GM18873 (cell line): ENCODE results near the gene MB.

Experiments used
- ATAC-seq: cut with Tn5 transposase; IDR thresholded peaks from one replicate; pipeline ENCODE4 v1.9.1; 2021; ENCODE audit warnings: mild to moderate bottlenecking, moderate library complexity, moderate number of reproducible peaks; ENCODE audit not compliant: unreplicated experiment, low FRiP score

Gene MB

GRCh38 chr22:35619336-35620094 is 2.4 kb upstream of the MB start:
- no peak for ATAC-seq

DNA sequence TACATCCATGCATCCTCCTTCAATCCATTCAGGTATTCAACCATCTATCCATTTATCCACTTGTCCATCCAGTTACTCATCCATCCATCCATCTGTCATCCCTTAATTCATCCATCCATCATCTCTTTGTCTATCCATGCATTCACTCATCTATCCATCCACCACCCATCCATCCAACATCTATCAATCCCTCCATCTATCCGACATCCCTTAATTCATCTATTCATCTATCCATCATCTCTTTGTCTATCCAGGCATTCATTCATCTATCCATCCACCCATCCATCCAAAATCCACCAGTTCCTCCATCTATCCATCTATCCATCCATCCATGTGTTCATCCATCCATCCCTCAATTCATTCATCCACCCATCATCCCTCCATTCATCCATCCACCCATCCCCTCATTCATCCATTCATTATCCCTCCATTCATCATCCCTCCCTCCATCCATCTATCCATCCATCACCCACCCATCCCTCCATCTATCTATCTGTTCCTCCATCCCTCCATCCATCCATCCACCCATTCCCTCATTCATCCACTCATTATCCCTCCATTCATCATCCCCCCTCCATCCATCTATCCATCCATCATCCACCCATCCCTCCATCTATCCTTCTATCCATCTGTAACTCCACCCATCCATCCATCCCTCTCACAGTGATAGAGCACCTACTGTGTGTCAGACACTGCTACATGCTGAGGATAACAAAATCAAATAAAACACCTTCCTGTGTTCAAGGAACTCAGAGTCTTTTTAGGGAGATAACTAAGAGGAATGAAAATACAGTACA is 1.5 kb upstream of the MB start:
- no peak for ATAC-seq

DNA sequence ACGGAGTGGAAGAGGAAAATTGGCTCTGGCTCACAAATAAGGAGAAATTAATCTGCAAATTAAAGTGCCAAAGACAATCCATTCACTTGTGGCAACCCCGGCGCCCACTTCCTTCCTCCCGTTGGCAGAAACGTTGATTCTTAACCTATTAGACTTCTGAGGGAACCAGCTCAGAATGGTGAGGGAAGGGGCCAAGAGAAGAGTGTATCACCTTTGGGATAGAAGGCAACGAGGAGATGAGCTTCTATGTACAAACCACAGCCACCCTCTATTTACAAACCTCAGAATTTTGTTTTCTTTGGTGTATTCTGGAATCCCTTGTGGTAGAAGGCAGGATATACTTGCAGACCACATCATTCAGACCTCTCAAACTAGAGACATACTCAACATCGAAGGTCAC is 1.1 kb downstream of the MB start:
- no peak for ATAC-seq

- ATAC-seq, result no peak
Observed at GRCh38 chr22:35615156-35615555, 2.0 kb downstream of the MB start.

- no peak for ATAC-seq
Observed at GRCh38 chr22:35614404-35614803, 2.7 kb downstream of the MB start.

GRCh38 chr22:35612903-35613302 is 4.2 kb downstream of the MB start:
- no peak for ATAC-seq

- ATAC-seq, result no peak
Observed at GRCh38 chr22:35611891-35612576, 5.1 kb downstream of the MB start.

DNA sequence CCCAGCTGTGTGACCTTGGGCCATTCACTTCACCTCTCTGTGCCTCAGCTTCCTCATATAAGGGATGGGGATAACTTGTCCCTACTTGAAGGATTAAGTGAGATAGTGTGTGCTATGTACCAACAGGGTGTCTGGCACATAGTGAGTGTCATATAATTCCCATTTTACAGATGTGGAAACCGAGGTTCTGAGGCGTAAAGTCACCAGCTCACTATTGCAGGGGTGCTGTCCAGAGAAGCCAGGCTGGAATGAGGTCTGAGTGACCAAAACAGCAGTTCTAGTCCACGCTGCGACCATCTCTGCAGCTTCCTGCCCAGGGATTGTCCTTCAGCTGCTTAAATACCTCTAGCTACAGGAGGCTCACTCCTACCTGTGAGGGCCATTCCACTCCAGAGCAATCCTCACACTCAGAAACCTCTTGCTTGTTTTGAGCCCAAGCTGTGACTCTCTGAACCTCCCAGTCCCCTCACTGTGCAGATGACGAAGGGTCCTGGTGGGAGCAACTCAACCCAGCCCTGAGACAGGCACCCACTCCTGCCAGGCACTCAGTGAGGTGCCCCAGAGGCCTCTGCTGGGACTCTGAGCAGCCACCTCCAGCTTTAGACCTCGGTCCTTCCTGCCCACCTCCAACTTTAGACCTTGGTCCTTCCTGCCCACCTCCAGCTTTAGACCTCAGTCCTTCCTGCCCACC is 5.8 kb downstream of the MB start:
- ATAC-seq, result no peak

DNA sequence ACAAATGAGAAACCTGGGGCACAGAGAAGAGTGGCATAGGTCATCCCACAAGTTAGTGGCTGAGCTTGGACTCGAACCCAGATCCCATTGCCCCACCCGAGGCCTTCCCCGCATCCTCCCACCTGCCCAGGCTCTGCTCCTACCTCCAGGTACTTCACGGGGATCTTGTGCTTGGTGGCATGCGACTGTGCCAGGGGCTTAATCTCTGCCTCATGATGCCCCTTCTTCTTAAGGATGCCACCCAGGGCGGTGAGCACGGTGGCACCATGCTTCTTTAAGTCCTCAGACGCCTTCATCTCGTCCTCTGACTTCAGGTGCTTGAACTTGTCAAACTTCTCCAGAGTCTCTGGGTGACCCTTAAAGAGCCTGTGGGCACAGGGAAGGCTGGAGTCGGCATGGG is 6.4 kb downstream of the MB start:
- ATAC-seq, result no peak

GRCh38 chr22:35609761-35610160 is 7.4 kb downstream of the MB start:
- no peak for ATAC-seq

- no peak for ATAC-seq
Observed at GRCh38 chr22:35609261-35609660, 7.9 kb downstream of the MB start.

DNA sequence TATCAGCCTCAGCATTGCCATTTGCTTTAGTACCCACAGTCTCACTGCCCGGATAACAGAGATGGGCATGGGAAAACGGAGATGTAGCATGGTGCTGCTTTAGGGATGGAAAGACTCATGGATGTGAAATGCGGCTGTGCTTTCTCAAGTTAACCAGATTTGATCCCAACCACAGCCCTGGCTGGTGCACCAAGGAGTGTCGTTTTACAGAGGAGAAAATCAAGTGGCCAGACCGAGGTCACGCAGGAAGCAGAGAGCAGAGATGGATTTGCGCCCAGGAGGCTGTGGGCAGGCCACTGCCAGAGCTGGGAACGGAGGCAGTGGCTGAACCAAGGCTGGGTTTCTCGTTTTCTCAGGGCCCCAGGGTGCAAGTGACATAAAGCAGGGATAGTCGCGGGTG is 9.0 kb downstream of the MB start:
- no peak for ATAC-seq

GRCh38 chr22:35606916-35607315 is 10.2 kb downstream of the MB start:
- ATAC-seq, result no peak

DNA sequence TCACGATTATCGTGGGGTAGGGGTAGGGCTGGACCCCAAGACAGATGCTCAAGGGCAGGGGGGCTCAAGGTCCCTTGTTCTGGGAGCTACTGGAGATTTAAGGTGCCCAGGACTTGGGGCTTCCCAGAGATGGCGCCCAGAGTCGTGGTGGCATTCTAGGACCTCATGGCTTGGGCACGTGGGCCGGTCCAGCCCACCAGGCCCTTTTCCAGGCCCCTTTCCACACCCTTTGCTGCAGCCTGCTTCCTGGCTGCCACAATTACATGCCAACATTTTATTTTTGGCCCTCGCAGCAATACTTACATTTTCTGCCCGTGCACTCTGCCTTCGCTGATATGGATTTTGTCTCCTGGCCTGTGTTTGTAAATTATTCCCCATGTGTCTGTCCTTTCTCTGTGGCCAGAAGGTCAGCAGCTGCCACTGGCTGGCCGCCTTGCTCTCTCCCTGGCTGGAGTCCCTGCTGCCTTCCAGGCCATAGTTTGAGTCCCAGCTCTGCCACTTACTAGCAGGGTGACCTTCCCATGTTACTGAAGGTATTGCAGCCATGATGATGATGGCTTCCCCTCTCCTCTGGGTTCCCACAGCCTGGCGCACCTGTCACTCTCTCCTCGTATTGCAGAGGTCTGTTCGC is 11.2 kb downstream of the MB start:
- ATAC-seq, result no peak

DNA sequence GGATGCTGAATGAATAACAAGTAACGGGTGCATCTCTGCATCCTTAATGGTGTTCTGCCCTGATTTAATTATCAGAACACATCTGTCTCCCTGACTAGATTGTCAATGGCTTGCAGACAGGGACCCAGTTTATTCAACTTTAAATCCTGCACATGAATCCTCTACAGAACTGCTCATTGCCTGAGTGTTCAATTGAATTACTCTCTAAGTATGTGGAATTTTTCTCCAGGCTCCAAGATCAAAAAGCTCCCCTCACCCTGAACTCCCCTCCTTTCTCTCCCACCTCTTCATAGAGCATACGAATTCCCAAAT is 11.8 kb downstream of the MB start:
- ATAC-seq, result no peak

DNA sequence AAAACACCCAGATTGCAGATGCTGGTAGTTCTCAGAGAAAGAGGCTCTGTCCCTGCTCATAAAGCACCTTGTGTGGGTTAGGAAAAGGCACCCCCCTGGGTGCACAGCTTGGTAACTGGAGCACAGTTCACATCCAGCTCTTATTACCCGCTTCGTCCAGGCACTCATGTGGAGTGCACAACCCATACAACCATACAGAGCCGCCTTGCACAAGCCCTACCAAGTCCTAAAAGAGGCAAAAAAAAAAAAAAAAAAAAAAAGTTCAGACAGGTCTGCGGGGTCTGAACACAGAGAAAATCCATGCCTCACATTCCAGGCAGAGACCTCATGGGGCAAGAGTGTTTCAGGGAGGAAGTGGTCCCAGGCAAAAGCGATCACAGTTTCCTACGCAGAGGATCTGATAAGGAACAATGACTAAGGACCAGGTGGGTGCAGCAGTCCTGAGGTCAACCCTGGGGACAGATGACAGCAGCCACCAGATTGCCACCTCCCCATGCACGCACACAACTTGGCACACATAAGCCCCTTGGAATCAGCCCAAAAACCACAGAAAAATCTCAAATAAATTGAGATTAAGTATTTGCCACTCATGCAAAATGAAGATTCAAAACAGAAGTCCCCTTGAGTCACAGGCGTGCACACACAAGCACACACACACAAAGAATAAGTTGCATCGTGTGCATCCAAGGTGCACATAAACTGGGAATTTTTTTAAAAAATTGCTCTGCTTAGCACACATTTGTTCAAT is 12.3 kb downstream of the MB start:
- no peak for ATAC-seq

- no peak for ATAC-seq
Observed at GRCh38 chr22:35601743-35602615, 15.2 kb downstream of the MB start.

DNA sequence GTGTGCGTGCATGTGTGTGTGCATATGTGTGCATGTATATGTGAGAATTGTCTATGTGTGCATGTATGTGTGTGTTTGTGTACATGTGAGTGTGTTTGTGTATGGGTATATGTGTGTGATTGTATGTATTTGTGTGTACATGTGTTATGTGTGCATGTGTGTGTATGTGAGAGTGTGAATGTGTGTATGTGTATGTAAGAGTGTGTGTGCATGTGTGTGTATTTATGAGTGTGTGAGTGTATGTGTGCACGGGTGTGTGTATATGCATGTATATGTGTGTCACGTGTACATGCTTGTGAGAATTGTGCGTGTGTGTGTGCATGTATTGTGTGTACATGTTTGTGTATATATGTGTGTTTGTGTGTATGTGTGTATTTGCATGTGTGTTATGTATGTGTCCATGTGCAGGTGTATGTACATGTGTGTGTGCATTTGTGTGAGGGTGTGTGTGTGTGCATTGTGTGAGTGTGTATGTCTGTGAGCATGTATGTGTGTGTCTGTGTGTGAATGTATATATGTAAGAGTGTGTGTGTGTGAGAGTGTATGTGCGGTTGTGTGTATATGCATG is 16.0 kb downstream of the MB start:
- ATAC-seq, result no peak

DNA sequence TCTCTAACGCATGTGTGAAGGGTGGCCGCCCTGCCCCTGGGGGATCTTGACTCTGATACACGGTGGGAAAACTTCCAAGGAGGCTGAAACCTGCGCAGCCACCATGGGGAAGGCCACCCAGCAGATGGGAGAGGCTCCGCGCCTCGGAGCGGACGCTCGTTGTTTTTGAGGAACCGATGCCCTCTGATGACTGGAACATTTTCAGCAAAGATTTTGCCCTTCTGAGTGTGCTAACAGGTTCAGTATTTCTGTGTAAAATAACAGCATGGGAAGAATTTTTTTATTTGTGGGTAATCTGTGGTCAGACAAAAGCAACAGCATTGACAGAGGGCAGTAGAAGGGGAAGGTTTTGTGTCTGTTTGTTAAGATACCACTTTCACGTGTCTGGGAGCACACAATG is 16.7 kb downstream of the MB start:
- ATAC-seq, result no peak
